ENCODE measurements around the gene ZBED1. TPM values are rescaled to one million over a fixed set of nuclear protein-coding genes. Genes with fewer than 3 reads are reported as not detected.
A peak's percentile ranks its signal among the peaks of the same experiment; 100 is the strongest.

The ZBED1 gene
- total RNA-seq, 4 donors from 2014 or later = 37.2 to 41.1 (median 39.4) TPM

- peaks cover 7 to 36% (median 11%) of the 10 kb centered on the region in 3 donors for H3K4me1 ChIP-seq
- H3K27ac ChIP-seq = no peak overlapping the region
- H3K9me3 ChIP-seq = no peaks in the 10 kb centered on the region
- no peak overlapping the region for H3K4me3 ChIP-seq
- TF ChIP-seq POLR2AphosphoS5 (IDR thresholded peaks at IDR 0.05) (no peak), EP300 (IDR thresholded peaks at IDR 0.05) (no peak), CTCF (IDR thresholded peaks at IDR 0.05) (no peak), POLR2A (IDR thresholded peaks at IDR 0.05) (no peak)
- no CpG with 5 or more reads among the region's 5 CpGs for WGBS, 2 donors (ENCODE audit: low coverage in 1 of 2)
- no peaks in the 10 kb centered on the region for H3K27me3 ChIP-seq
- ATAC-seq = no peak
- H3K36me3 ChIP-seq = no peaks in the 10 kb centered on the region
Measured at GRCh38 chrX:2502120-2502667, 1.4 kb upstream of the ZBED1 start.

GRCh38 chrX:2501559-2502102 is 855 bp upstream of the ZBED1 start:
- Histone ChIP-seq H3K4me3 (peak overlapping the region in 1 of 2 donors; percentile 82), H3K36me3 (no peaks in the 10 kb centered on the region), H3K27ac (peak overlapping the region in 1 of 4 donors; percentile 94), H3K27me3 (no peaks in the 10 kb centered on the region), H3K9me3 (no peaks in the 10 kb centered on the region), H3K4me1 (peaks cover 7 to 41% (median 11%) of the 10 kb centered on the region in 3 donors)
- no CpG with 5 or more reads among the region's 5 CpGs for WGBS, 2 donors (ENCODE audit: low coverage in 1 of 2)
- ATAC-seq = no peak
- no peak for TF ChIP-seq POLR2AphosphoS5 (IDR thresholded peaks at IDR 0.05)
- no peak for TF ChIP-seq POLR2A (IDR thresholded peaks at IDR 0.05)
- TF ChIP-seq CTCF (IDR thresholded peaks at IDR 0.05) = no peak
- TF ChIP-seq EP300 (IDR thresholded peaks at IDR 0.05) = no peak

- H3K27ac ChIP-seq = peak overlapping the region; percentile 86 to 94 (median 93)
- 0% methylated on average over 2 to 8 of the region's 70 CpGs for WGBS, 2 donors (ENCODE audit: low coverage in 1 of 2)
- peak in 1 of 4 experiments; percentile 42 for TF ChIP-seq CTCF (IDR thresholded peaks at IDR 0.05)
- no peak for TF ChIP-seq EP300 (IDR thresholded peaks at IDR 0.05)
- peak; percentile 15 for TF ChIP-seq POLR2AphosphoS5 (IDR thresholded peaks at IDR 0.05)
- TF ChIP-seq POLR2A (IDR thresholded peaks at IDR 0.05) = no peak
Measured at GRCh38 chrX:2500091-2500802, 529 bp downstream of the ZBED1 start.

GRCh38 chrX:2499507-2499906 is 1.3 kb downstream of the ZBED1 start:
- Histone ChIP-seq H3K36me3 (peaks cover 0 to 10% of the 10 kb centered on the region in 2 donors), H3K4me1 (peaks cover 7 to 61% (median 11%) of the 10 kb centered on the region in 3 donors), H3K27ac (peak overlapping the region; percentile 86 to 94 (median 93)), H3K4me3 (peak overlapping the region; percentile 74 to 82), H3K9me3 (no peaks in the 10 kb centered on the region), H3K27me3 (no peaks in the 10 kb centered on the region)
- TF ChIP-seq CTCF (IDR thresholded peaks at IDR 0.05) = no peak
- no peak for TF ChIP-seq EP300 (IDR thresholded peaks at IDR 0.05)
- TF ChIP-seq POLR2AphosphoS5 (IDR thresholded peaks at IDR 0.05) = no peak
- TF ChIP-seq POLR2A (IDR thresholded peaks at IDR 0.05) = no peak
- 67 to 91% methylated on average over 4 to 6 of the region's 8 CpGs for WGBS, 2 donors (ENCODE audit: low coverage in 1 of 2)
- no peak for ATAC-seq

More at GRCh38 chrX:2500091-2500802, 529 bp downstream of the ZBED1 start:
- peaks cover 0 to 10% of the 10 kb centered on the region in 2 donors for H3K36me3 ChIP-seq
- peak; percentile 49 for ATAC-seq
- peak overlapping the region; percentile 74 to 82 for H3K4me3 ChIP-seq
- no peaks in the 10 kb centered on the region for H3K9me3 ChIP-seq
- H3K27me3 ChIP-seq = no peaks in the 10 kb centered on the region
- peaks cover 7 to 54% (median 11%) of the 10 kb centered on the region in 3 donors for H3K4me1 ChIP-seq

Measured in gastroesophageal sphincter (tissue), 4 donors.